HCT116 (cell line): Measurements from ENCODE around the gene AFF1. TPM values are rescaled to one million over a fixed set of nuclear protein-coding genes. Genes with fewer than 3 reads are reported as not detected.

ENCODE experiments used
- ATAC-seq: fragments of 200-7000 bp; cut with Tn5 transposase; 2 replicates; pipeline ENCODE4 v1.9.1; 2020; ENCODE audit warnings: mild to moderate bottlenecking, moderate library complexity
- BruUV-seq: library from RNA; stranded (reverse); fragments of 400-500 nt; replicated peaks from 2 replicates; lab custom pipeline; 2021; lab: Mats Ljungman, UMichigan
- CTCF ChIA-PET: fragments of 300-600 bp; sonication (Branson Sonifier 250); formaldehyde crosslinking; loops from one replicate; lab custom pipeline; 2021; ENCODE audit warnings: antibody characterized with exemption; lab: Charles Lee
- POLR2A ChIA-PET: fragments of 300-600, 350-600 bp; sonication (Branson Sonifier 250); formaldehyde crosslinking; loops from one replicate; lab custom pipeline; 2021; ENCODE audit warnings: antibody characterized with exemption; lab: Charles Lee
- RAD21 ChIA-PET, 2 experiments: fragments of 300-600 bp; sonication (Branson Sonifier 250); formaldehyde crosslinking; loops; one replicate each; lab custom pipeline; 2023; ENCODE audit warnings: low total read pairs in 2 of 2; ENCODE audit not compliant: uncharacterized antibody in 2 of 2, unreplicated experiment in 2 of 2, low non-redundant PET in 1 of 2; lab: Charles Lee
- DNase-seq: peaks from one replicate; pipeline ENCODE4 v3.0.0-alpha.2; 2010; ENCODE audit warnings: low read depth, low spot score
- H2AFZ ChIP-seq: fragments of 200-600 bp; shearing (Covaris generic), sonication (generic); 2 replicates; pipeline ENCODE4 v1.6.1; 2017; ENCODE audit warnings: low read depth, mixed run types, mixed read lengths, antibody characterized with exemption, low read length; ENCODE audit not compliant: poor library complexity, severe bottlenecking
- H3K27ac ChIP-seq: 2 replicates; pipeline ENCODE4 v1.5.1; 2012; ENCODE audit warnings: low read depth, low read length
- H3K27me3 ChIP-seq: fragments of 200-600 bp; sonication (generic); 2 replicates; pipeline ENCODE4 v1.6.1; 2016; ENCODE audit warnings: mixed run types, low read length, mixed read lengths; ENCODE audit not compliant: insufficient read depth
- H3K36me3 ChIP-seq, 2 experiments: fragments of 200-500 bp in 1 of 2; fragments of 200-600 bp in 1 of 2; sonication (Bioruptor generic) in 1 of 2; sonication (generic) in 1 of 2; 2 replicates each; pipeline versions ENCODE4 v1.5.1 to v1.6.1; 2014 to 2016; ENCODE audit warnings: low read length in 2 of 2, inconsistent platforms in 1 of 2, mixed read lengths in 1 of 2, mixed run types in 1 of 2; ENCODE audit not compliant: insufficient read depth in 2 of 2, control insufficient read depth in 1 of 2
- H3K4me1 ChIP-seq, 2 experiments: fragments of 200-600 bp in 1 of 2; sonication (generic) in 1 of 2; 2 replicates each; pipeline versions ENCODE4 v1.5.1 to v1.6.1; 2012 to 2017; ENCODE audit warnings: low read length in 2 of 2, inconsistent platforms in 1 of 2, mild to moderate bottlenecking in 1 of 2, mixed read lengths in 1 of 2, mixed run types in 1 of 2, moderate library complexity in 1 of 2; ENCODE audit not compliant: insufficient read depth in 2 of 2, control insufficient read depth in 1 of 2
- H3K4me2 ChIP-seq: fragments of 200-600 bp; sonication (generic); 2 replicates; pipeline ENCODE4 v1.6.1; 2017; ENCODE audit warnings: mixed run types, low read length, mixed read lengths
- H3K4me3 ChIP-seq, 2 experiments: fragments of 200-600 bp in 1 of 2; sonication (generic) in 1 of 2; replicated peaks in 1 of 2; 2 replicates each; pipeline ENCODE4 v1.5.1; 2011 to 2016; ENCODE audit warnings: low read length in 2 of 2, control low read depth in 1 of 2, low read depth in 1 of 2, mild to moderate bottlenecking in 1 of 2, mixed read lengths in 1 of 2, mixed run types in 1 of 2
- H3K79me2 ChIP-seq: fragments of 200-600 bp; sonication (generic); 2 replicates; pipeline ENCODE4 v1.6.1; 2017; ENCODE audit warnings: mild to moderate bottlenecking, mixed run types, low read length, moderate library complexity, mixed read lengths; ENCODE audit not compliant: insufficient read depth
- H3K9ac ChIP-seq: fragments of 200-600 bp; sonication (generic); 2 replicates; pipeline ENCODE4 v1.6.1; 2016; ENCODE audit warnings: low read length, mixed read lengths
- H3K9me2 ChIP-seq: fragments of 200-600 bp; sonication (generic), shearing (Covaris generic); 2 replicates; pipeline ENCODE4 v1.6.1; 2017; ENCODE audit warnings: mixed run types, mild to moderate bottlenecking, moderate library complexity; ENCODE audit not compliant: insufficient read depth
- H3K9me3 ChIP-seq, 2 experiments: fragments of 200-500 bp in 1 of 2; fragments of 200-600 bp in 1 of 2; sonication (Bioruptor generic) in 1 of 2; sonication (generic) in 1 of 2; 2 replicates each; pipeline ENCODE4 v1.6.1; 2014 to 2017; ENCODE audit warnings: low read length in 2 of 2, mixed read lengths in 2 of 2, inconsistent platforms in 1 of 2, low read depth in 1 of 2, mild to moderate bottlenecking in 1 of 2, mixed run types in 1 of 2, moderate library complexity in 1 of 2; ENCODE audit not compliant: control insufficient read depth in 1 of 2, insufficient read depth in 1 of 2
- H4K20me1 ChIP-seq: fragments of 200-600 bp; sonication (generic), shearing (Covaris generic); 2 replicates; pipeline ENCODE4 v1.6.1; 2017; ENCODE audit warnings: mixed run types, mild to moderate bottlenecking, moderate library complexity; ENCODE audit not compliant: insufficient read depth
- ATF3 ChIP-seq: IDR thresholded peaks from 2 replicates; pipeline ENCODE4 v1.6.1; 2012
- EGR1 ChIP-seq: IDR thresholded peaks from 2 replicates; pipeline ENCODE4 v1.6.1; 2012; ENCODE audit warnings: low read depth
- ELF1 ChIP-seq: IDR thresholded peaks from 2 replicates; pipeline ENCODE4 v1.6.1; 2012; ENCODE audit warnings: low read depth, borderline replicate concordance
- EZH2 ChIP-seq: fragments of 200-600 bp; sonication (generic); IDR thresholded peaks from 2 replicates; pipeline ENCODE4 v1.6.1; 2017; ENCODE audit warnings: antibody characterized with exemption, mixed run types
- EZH2phosphoT487 ChIP-seq: fragments of 200-600 bp; IDR thresholded peaks from 2 replicates; pipeline ENCODE4 v1.6.1; 2018; ENCODE audit warnings: antibody characterized with exemption, borderline replicate concordance
- FOSL1 ChIP-seq: IDR thresholded peaks from 2 replicates; pipeline ENCODE4 v1.6.1; 2012; ENCODE audit warnings: low read depth
- POLR2AphosphoS5 ChIP-seq: IDR thresholded peaks from 2 replicates; pipeline ENCODE4 v1.6.1; 2011; ENCODE audit warnings: mild to moderate bottlenecking, low read depth, low read length, moderate library complexity
- SP1 ChIP-seq: IDR thresholded peaks from 2 replicates; pipeline ENCODE4 v1.6.1; 2012; ENCODE audit warnings: low read depth
- SRF ChIP-seq: IDR thresholded peaks from 2 replicates; pipeline ENCODE4 v1.6.1; 2012; ENCODE audit warnings: low read depth
- YY1 ChIP-seq: IDR thresholded peaks from 2 replicates; pipeline ENCODE4 v1.6.1; 2011; ENCODE audit warnings: low read length, low read depth, moderate library complexity, mild to moderate bottlenecking; ENCODE audit not compliant: insufficient replicate concordance; ENCODE audit errors: extremely low read depth
- ZFX ChIP-seq: fragments of 450-650 bp; IDR thresholded peaks from 2 replicates; pipeline ENCODE4 v1.6.1; 2017
- ZNF274 ChIP-seq: fragments of 200-500 bp; sonication (Bioruptor generic); IDR thresholded peaks from 2 replicates; pipeline ENCODE4 v1.6.1; 2014; ENCODE audit warnings: mild to moderate bottlenecking, low read depth, low read length, inconsistent platforms
- intact Hi-C: fragments of 100-400 bp; cut with micrococcal nuclease; formaldehyde crosslinking; loops from 2 replicates; pipeline ENCODE4 v1.10.0; 2022
- total RNA-seq: library from RNA; stranded (reverse); gene quantifications from one replicate; pipeline ENCODE4 v1.2.1, GENCODE V29; 2021; ENCODE audit not compliant: unreplicated experiment
- TF ChIP-seq, protein P1 (sequence below): IDR thresholded peaks from 2 replicates; pipeline ENCODE4 v1.6.1; 2012; ENCODE audit warnings: low read depth

AFF1 gene
- total RNA-seq, 1 experiment from 2014 or later, result 43.1 TPM

GRCh38 chr4:87002682-87003043, 67.9 kb downstream of the AFF1 start:
- intact Hi-C loops, result no loop called here

More at GRCh38 chr4:87002682-87003043, 67.9 kb downstream of the AFF1 start:
- H3K79me2 ChIP-seq, result peaks cover 4% of the 10 kb centered on the region; the same call in 1 of the 2 replicates
- CTCF ChIA-PET, result no interaction called here
- no peaks in the 10 kb centered on the region for H4K20me1 ChIP-seq
- no TSS peak for BruUV-seq
- no peak for TF ChIP-seq SRF
- no peak for TF ChIP-seq EZH2phosphoT487
- no peak for TF ChIP-seq SP1
- no peak for TF ChIP-seq ATF3
- TF ChIP-seq POLR2AphosphoS5, result no peak
- no peak for TF ChIP-seq ZNF274
- TF ChIP-seq EGR1, result no peak
- TF ChIP-seq, protein P1, sequence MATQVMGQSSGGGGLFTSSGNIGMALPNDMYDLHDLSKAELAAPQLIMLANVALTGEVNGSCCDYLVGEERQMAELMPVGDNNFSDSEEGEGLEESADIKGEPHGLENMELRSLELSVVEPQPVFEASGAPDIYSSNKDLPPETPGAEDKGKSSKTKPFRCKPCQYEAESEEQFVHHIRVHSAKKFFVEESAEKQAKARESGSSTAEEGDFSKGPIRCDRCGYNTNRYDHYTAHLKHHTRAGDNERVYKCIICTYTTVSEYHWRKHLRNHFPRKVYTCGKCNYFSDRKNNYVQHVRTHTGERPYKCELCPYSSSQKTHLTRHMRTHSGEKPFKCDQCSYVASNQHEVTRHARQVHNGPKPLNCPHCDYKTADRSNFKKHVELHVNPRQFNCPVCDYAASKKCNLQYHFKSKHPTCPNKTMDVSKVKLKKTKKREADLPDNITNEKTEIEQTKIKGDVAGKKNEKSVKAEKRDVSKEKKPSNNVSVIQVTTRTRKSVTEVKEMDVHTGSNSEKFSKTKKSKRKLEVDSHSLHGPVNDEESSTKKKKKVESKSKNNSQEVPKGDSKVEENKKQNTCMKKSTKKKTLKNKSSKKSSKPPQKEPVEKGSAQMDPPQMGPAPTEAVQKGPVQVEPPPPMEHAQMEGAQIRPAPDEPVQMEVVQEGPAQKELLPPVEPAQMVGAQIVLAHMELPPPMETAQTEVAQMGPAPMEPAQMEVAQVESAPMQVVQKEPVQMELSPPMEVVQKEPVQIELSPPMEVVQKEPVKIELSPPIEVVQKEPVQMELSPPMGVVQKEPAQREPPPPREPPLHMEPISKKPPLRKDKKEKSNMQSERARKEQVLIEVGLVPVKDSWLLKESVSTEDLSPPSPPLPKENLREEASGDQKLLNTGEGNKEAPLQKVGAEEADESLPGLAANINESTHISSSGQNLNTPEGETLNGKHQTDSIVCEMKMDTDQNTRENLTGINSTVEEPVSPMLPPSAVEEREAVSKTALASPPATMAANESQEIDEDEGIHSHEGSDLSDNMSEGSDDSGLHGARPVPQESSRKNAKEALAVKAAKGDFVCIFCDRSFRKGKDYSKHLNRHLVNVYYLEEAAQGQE, result no peak
- no peak for TF ChIP-seq ZFX
- TF ChIP-seq EZH2, result no peak
- TF ChIP-seq FOSL1, result no peak
- no peak for TF ChIP-seq YY1
- no peak for TF ChIP-seq ELF1
- H3K4me1 ChIP-seq, result peaks cover 11 to 23% of the 10 kb centered on the region in 2 experiments
- POLR2A ChIA-PET, result no interaction called here
- H3K4me3 ChIP-seq, result no peak overlapping the region
- no peak overlapping the region for H2AFZ ChIP-seq
- ATAC-seq, result no peak
- H3K27ac ChIP-seq, result no peak overlapping the region
- no peak overlapping the region for H3K9ac ChIP-seq
- no peaks in the 10 kb centered on the region for H3K9me2 ChIP-seq
- no peak overlapping the region for H3K4me2 ChIP-seq
- RAD21 ChIA-PET, result no interaction called here
- H3K27me3 ChIP-seq, result no peaks in the 10 kb centered on the region
- DNase-seq, result no peak
- no peaks in the 10 kb centered on the region for H3K9me3 ChIP-seq
- no peaks in the 10 kb centered on the region for H3K36me3 ChIP-seq
